ENCODE data around the gene SCAMP4. TPM values are rescaled to one million over a fixed set of nuclear protein-coding genes. Genes with fewer than 3 reads are reported as not detected.

The SCAMP4 gene
- total and polyA plus RNA-seq, 2 of the 13 experiments (the other 11 are each of a cell fraction or from before 2014, with no cell fraction given), result 10.7 to 13.7 TPM

DNA sequence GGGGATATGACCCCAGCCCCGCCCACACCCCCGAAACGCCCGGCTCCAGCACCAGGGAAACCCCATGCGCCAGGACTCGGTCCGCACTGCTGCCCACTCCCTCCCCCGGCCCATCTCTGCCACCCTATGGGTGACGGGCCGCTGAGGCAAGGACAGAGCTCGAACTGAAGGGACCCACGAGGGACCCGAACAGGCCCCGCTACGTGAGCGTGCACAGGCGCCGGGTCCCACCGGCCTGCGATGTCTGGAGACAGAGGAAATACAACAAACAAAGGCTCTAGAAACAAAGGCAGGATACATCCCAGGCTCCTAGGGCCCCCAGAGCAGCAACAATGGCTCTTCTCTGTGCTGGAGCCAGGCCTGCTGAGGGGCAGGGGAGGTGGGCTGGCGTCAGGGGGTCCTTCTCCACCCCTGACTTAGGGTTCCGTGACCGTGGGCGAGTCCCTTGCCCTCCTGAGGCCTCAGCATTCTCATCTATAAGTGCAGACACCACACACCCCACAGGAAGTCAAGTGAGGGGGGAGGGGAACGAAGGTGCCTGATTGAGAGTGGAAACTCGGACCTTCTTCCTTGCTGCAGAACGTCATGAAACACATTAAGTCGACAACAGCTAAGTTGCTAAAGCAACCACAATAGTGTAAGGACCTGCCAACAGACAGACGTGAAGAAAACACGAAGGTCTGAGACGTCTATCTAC is 23.0 kb upstream of the SCAMP4 start:
- no peaks in the 10 kb centered on the region for H3K27me3 ChIP-seq (ENCODE audit: control insufficient read depth in 1 of 2, insufficient read depth in 2 of 2, low read length in 2 of 2)
- POLR2A ChIA-PET, result no interaction called here
- 92% methylated on average over 30 of the region's 31 CpGs for WGBS (ENCODE audit: low lambda C conversion rate)
- intact Hi-C loops (cut with micrococcal nuclease; ENCODE audit: unreplicated experiment) (loop anchor here (1.0 kb wide), 1 partner anchor 15 kb away; no protein-coding TSS in a partner anchor), in situ Hi-C loops (cut with HindIII; ENCODE audit: extremely low pct_ligation_motif_present, low pct_unique_long_range_greater_than_20kb) (no loop called here)
- peaks cover 34% of the 10 kb centered on the region for H3K4me1 ChIP-seq (ENCODE audit: insufficient read depth, low read length)
- no peak overlapping the region for H2AFZ ChIP-seq (ENCODE audit: low read length)
- no peak for DNase-seq (ENCODE audit: low spot score)
- H3K4me3 ChIP-seq (replicated peaks in 1 of 3; ENCODE audit: insufficient read depth in 1 of 3, low read depth in 2 of 3, low read length in 3 of 3), result no peak overlapping the region
- CTCF ChIA-PET (ENCODE audit: low intra/inter-chr PET ratio, low total read pairs), result no interaction called here
- peak overlapping the region; percentile 90; the same call in 1 of the 2 replicates for H3K9ac ChIP-seq (ENCODE audit: insufficient read depth, low read depth, low read length)
- H3K36me3 ChIP-seq (replicated peaks in 1 of 2; ENCODE audit: control insufficient read depth in 1 of 2, insufficient read depth in 2 of 2, low read length in 2 of 2), result peaks cover 0 to 3% of the 10 kb centered on the region in 2 experiments; a peak in 1 of 5 replicates
- H3K27ac ChIP-seq (ENCODE audit: extremely low read length, insufficient read depth, low read length), result no peak overlapping the region
- H3K79me2 ChIP-seq (ENCODE audit: insufficient read depth, low read length), result peaks cover 32% of the 10 kb centered on the region
- no peak for ATAC-seq
- H3K9me3 ChIP-seq (ENCODE audit: low read length), result no peaks in the 10 kb centered on the region
- peaks cover 16% of the 10 kb centered on the region for H4K20me1 ChIP-seq (ENCODE audit: insufficient read depth, low read length)
- BruUV-seq (replicated peaks), result no TSS peak
- no peak overlapping the region for H3K4me2 ChIP-seq (ENCODE audit: low read depth, low read length)
- no peak for FAIRE-seq
- TF ChIP-seq ZNF530 (CRISPR knock-in tag; IDR thresholded peaks at IDR 0.05; ENCODE audit: low read depth) (no peak), RARG (CRISPR knock-in tag; IDR thresholded peaks at IDR 0.05; ENCODE audit: low read depth) (no peak), ZC3H13 (CRISPR knock-in tag; IDR thresholded peaks at IDR 0.05) (no peak), RNF2 (conservative IDR thresholded peaks at IDR 0.05; ENCODE audit: low read depth) (no peak), JARID2 (CRISPR knock-in tag; IDR thresholded peaks at IDR 0.05; ENCODE audit: insufficient replicate concordance) (no peak), ASH2L (IDR thresholded peaks at IDR 0.05; ENCODE audit: insufficient read length, low read depth, low read length) (no peak), ZNF558 (CRISPR knock-in tag; IDR thresholded peaks at IDR 0.05; ENCODE audit: borderline replicate concordance) (no peak), BRCA1 (CRISPR knock-in tag; IDR thresholded peaks at IDR 0.05) (no peak), RFX3 (CRISPR knock-in tag; IDR thresholded peaks at IDR 0.05) (no peak), ZNF670 (CRISPR knock-in tag; IDR thresholded peaks at IDR 0.05; ENCODE audit: borderline replicate concordance) (no peak), MED1 (CRISPR knock-in tag; IDR thresholded peaks at IDR 0.05) (no peak), GTF2F1 (IDR thresholded peaks at IDR 0.05; ENCODE audit: low read length) (no peak)
- TF ChIP-seq, protein P1, sequence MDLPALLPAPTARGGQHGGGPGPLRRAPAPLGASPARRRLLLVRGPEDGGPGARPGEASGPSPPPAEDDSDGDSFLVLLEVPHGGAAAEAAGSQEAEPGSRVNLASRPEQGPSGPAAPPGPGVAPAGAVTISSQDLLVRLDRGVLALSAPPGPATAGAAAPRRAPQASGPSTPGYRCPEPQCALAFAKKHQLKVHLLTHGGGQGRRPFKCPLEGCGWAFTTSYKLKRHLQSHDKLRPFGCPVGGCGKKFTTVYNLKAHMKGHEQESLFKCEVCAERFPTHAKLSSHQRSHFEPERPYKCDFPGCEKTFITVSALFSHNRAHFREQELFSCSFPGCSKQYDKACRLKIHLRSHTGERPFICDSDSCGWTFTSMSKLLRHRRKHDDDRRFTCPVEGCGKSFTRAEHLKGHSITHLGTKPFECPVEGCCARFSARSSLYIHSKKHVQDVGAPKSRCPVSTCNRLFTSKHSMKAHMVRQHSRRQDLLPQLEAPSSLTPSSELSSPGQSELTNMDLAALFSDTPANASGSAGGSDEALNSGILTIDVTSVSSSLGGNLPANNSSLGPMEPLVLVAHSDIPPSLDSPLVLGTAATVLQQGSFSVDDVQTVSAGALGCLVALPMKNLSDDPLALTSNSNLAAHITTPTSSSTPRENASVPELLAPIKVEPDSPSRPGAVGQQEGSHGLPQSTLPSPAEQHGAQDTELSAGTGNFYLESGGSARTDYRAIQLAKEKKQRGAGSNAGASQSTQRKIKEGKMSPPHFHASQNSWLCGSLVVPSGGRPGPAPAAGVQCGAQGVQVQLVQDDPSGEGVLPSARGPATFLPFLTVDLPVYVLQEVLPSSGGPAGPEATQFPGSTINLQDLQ (CRISPR knock-in tag; IDR thresholded peaks at IDR 0.05), result no peak
- TF ChIP-seq, protein P2, sequence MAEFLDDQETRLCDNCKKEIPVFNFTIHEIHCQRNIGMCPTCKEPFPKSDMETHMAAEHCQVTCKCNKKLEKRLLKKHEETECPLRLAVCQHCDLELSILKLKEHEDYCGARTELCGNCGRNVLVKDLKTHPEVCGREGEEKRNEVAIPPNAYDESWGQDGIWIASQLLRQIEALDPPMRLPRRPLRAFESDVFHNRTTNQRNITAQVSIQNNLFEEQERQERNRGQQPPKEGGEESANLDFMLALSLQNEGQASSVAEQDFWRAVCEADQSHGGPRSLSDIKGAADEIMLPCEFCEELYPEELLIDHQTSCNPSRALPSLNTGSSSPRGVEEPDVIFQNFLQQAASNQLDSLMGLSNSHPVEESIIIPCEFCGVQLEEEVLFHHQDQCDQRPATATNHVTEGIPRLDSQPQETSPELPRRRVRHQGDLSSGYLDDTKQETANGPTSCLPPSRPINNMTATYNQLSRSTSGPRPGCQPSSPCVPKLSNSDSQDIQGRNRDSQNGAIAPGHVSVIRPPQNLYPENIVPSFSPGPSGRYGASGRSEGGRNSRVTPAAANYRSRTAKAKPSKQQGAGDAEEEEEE (CRISPR knock-in tag; IDR thresholded peaks at IDR 0.05; ENCODE audit: borderline replicate concordance), result no peak
- TF ChIP-seq, protein P3, sequence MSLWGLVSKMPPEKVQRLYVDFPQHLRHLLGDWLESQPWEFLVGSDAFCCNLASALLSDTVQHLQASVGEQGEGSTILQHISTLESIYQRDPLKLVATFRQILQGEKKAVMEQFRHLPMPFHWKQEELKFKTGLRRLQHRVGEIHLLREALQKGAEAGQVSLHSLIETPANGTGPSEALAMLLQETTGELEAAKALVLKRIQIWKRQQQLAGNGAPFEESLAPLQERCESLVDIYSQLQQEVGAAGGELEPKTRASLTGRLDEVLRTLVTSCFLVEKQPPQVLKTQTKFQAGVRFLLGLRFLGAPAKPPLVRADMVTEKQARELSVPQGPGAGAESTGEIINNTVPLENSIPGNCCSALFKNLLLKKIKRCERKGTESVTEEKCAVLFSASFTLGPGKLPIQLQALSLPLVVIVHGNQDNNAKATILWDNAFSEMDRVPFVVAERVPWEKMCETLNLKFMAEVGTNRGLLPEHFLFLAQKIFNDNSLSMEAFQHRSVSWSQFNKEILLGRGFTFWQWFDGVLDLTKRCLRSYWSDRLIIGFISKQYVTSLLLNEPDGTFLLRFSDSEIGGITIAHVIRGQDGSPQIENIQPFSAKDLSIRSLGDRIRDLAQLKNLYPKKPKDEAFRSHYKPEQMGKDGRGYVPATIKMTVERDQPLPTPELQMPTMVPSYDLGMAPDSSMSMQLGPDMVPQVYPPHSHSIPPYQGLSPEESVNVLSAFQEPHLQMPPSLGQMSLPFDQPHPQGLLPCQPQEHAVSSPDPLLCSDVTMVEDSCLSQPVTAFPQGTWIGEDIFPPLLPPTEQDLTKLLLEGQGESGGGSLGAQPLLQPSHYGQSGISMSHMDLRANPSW (CRISPR knock-in tag; IDR thresholded peaks at IDR 0.05; ENCODE audit: borderline replicate concordance), result no peak

Data from HepG2 (cell line).